GM12873 (cell line): ENCODE results near the gene TSPO.

Experiments used
- CTCF ChIP-seq: IDR thresholded peaks from 2 replicates; pipeline ENCODE4 v1.5.1; 2012; ENCODE audit warnings: low read depth, mild to moderate bottlenecking, moderate library complexity, low read length, control low read depth; ENCODE audit not compliant: insufficient read depth; ENCODE audit errors: missing control alignments

The TSPO gene

DNA sequence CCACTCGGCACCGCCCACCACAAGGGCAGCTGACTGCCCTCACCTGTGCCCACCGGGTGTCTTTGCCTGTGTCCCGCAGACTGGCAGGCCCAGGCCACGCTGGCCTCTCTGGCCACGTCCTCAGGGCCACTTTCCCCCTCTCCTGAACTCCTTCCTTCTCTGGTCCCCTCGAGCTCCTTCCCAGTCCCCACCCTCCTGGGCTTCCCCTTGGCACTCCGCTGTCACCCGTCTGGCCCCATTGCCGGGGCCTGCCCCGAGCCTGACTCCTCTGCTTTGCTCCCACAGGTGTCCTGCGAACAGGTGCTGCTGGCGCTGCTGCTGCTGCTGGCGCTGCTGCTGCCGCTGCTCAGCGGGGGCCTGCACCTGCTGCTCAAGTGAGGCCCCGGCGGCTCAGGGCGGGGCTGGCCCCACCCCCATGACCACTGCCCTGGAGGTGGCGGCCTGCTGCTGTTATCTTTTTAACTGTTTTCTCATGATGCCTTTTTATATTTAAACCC, 22.4 kb upstream of the TSPO start:
- no peak for TF ChIP-seq CTCF

DNA sequence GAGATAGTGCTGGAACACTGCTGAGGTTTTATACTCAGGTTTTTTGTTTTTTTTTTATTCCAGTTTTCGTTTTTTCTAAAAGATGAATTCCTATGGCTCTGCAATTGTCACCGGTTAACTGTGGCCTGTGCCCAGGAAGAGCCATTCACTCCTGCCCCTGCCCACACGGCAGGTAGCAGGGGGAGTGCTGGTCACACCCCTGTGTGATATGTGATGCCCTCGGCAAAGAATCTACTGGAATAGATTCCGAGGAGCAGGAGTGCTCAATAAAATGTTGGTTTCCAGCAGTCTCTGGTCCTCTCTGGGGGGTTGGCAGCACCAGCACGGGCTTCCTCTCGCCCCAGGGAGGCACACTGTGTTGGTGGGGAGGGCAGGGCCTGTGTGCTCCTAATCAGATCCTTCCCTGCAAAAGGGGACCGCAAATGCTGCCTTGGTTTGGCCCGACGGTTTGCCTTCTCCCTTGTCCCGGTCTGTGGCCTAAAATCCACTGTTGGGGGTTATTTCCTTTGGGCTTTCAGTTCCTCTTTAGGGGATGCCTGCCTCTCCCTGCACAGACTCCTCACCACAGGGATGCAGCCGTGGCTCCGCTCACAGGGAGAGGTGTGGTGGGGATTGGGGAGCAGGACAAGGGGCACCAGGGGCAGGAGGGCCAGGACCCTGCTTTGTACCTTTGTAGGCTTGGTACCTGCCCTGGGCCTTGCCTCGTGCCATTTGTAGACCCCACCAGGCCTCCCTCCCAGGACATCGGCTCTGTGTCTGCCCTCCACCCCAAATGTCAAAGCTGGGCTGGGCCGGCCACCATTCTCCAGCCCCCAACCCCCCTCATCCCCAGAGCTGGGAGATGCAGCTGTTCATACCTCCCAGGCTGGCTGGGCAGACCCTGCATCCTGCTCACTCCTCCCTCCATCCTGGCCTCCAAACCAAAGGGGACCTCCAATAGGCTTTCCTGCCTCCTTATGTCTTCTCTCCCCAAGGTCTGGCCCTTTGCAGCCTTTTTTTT, 21.6 kb upstream of the TSPO start:
- no peak for TF ChIP-seq CTCF

GRCh38 chr22:43131773-43132501, 19.4 kb upstream of the TSPO start:
- TF ChIP-seq CTCF, result no peak

DNA sequence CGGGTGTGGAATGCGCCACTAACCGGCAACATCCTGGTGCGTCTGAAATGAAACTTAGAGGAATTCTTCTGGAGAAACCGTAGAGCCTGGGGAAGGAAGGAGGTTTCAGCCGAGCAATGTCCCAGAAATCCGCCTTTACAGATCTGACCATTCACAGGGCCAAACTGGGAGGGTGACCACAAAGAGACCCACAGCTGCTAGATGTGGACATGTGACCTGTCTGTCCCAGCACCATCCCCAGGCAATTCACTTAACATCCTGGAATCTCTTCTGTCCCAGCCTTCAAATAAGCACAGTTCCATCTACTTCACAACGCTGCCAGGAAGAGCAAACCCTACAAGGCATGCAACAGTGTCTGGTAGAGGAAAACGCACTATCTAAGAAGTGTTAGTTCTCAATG, 18.0 kb upstream of the TSPO start:
- TF ChIP-seq CTCF, result no peak

DNA sequence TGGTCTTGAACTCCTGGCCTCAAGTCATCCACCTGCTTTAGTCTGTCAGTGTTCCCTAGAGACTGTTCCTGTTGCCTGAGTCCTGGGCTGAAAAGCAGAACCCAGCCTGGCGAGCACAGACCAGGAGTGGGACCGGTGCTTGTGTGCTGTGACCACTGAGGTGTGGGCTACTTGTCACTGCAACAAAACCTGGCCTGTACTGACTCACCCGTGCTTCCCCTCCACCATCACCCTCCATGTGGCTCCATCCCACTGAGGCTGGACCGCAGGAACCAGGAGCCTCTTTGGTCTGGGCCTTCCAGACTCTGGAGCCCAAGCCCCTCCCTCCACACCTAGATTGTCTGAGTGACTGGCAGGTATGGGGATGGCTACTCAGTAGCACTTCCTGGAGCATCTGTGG, 16.8 kb upstream of the TSPO start:
- no peak for TF ChIP-seq CTCF

- TF ChIP-seq CTCF, result no peak
These were observed 15.8 kb upstream of the TSPO start for GRCh38 chr22:43135565-43135964.

- peak; percentile 94 for TF ChIP-seq CTCF
These were observed 15.1 kb upstream of the TSPO start for GRCh38 chr22:43136255-43136654.
